HEK293T (cell line): ENCODE results near the gene DHX8.

Experiments used
- ARNT ChIP-seq: fragments of 450-650 bp; IDR thresholded peaks from 2 replicates; pipeline ENCODE4 v1.6.1; 2017; ENCODE audit warnings: mild to moderate bottlenecking
- SP1 ChIP-seq: fragments of 450-650 bp; IDR thresholded peaks from 2 replicates; pipeline ENCODE4 v1.6.1; 2017
- ZNF384 ChIP-seq: fragments of 450-650 bp; IDR thresholded peaks from 2 replicates; pipeline ENCODE4 v1.6.1; 2016

- TF ChIP-seq SP1 (no peak), ZNF384 (no peak), ARNT (no peak)
Measured at GRCh38 chr17:43437756-43438155, 46.0 kb upstream of the DHX8 start.
